Stimulated activated CD4-positive, alpha-beta T cell treated with anti-CD3 and anti-CD28 coated beads, Interleukin-12 subunit alpha, Interleukin-12 subunit beta, amount 100 ng/mL, for 4 hours (primary cell): ENCODE results near the gene SOBP.
"Not testable (repeated sequence)": the region's sequence is repeated elsewhere in the genome, so short reads cannot be mapped to it uniquely, and the experiment has no call there.

Source experiments
- DNase-seq: peaks from one replicate; pipeline ENCODE4 v3.0.0-alpha.2; 2020

Gene SOBP

DNA sequence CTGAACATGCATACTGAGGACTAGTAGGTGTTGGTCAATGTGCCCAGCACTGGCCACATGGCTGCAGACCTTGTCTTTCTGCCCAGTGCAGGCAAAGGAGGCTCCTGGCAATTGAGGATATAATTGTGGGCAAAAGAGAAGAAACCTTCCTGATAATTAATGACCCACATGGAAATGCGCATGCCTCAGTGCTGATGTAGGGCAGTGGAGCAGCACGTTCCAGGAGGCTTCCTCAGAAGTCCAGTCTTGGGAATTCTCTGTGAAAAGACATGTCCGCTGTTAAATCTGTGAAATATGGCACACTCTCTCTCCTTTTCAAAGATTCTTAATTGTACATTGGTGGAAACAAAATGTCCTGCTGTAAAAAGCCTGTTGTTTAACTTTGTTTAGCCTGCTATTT is 34.7 kb downstream of the SOBP start:
- no peak for DNase-seq

- DNase-seq = no peak
These were observed 42.0 kb downstream of the SOBP start for GRCh38 chr6:107531868-107532267.

DNA sequence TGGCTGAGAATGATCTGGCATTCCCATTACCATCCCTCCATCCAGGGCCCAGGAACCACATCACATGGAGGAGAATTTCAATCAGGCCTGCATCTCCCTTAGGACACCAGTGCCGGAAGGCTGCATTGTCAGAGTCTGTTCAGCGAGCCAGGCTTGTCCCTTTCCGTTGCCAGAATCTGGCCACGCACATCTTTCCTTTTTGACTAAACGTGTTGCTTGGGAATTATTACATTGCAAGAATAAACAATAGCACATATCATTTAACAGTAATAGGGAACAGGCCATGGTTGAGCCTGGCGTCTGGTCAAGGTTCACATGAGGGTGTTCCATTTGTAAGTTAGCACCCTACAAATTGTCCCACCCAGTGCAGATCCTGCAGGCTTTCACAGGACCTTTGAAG is 42.8 kb downstream of the SOBP start:
- DNase-seq = no peak

- no peak for DNase-seq
These were observed 43.6 kb downstream of the SOBP start for GRCh38 chr6:107533415-107534059.

DNA sequence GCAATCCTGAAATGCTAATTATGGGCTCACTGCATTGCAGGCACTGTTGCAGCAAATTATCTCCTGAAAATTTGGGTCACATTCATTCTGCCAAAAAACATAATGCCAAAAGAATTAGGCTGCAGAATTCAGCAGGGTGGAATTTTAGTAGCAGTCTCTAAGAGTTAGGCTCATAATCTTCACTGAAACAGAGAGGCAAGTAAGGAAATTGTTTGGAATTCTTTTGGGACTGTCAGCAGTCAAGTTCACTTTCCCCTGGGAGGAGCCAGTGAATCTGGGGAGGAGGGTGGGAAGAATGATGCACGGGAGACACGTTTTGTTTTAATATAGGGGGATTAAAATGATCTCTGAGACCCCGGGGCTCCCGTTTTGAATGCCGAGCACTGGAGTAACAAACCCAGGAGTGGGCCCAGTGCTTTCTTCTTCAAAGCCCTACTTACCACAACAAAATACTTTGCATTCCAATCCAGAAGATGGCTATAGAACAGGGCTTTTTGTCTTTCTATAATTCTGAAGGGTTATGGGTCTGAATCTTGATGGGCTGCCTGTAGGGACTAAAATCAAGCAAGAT is 44.7 kb downstream of the SOBP start:
- DNase-seq = no peak

GRCh38 chr6:107535626-107536025 is 45.7 kb downstream of the SOBP start:
- no peak for DNase-seq

GRCh38 chr6:107536180-107536961 is 46.5 kb downstream of the SOBP start:
- DNase-seq = no peak

DNA sequence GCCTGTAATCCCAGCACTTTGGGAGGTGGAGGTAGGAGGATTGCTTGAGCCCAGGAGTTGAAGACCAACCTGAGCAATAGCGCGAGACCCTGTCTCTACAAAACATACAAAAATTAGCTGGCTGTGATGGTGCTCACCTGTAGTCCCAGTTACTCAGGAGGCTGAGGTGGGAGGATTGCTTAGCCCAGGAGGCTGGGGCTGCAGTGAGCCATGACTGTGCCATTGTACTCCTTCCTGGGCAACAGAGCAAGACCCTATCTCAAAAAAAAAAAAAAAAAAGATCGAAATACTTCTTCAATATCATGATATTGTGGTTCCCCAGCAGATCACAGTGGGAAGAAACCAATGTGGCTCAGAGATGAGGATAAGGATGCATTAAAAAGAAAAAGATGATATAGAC is 47.6 kb downstream of the SOBP start:
- no peak for DNase-seq

DNA sequence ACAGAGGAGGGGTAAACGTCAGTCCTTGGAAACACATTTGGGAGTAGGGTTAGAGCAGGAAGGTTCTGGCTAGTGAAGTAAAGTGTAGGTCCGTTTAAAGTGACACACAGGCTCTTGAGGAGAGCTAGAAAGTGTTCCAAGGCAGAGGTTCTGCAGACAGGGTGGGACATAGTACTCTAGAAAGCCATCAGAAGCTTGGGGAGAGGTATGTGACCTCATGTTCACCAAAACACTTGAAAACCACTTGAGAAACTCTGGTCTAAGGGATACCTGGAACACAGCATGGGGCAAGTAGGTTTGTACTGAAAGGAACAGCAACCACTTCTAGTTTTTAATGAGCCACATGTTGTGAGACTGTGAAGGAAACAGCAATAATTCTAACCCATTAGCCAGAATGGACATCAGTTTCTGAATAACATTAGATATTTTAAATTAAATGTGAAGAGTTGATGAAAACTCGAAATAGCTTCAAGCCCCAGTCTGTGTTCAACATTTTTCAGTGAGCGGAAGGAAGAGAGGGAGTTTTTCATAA is 49.0 kb downstream of the SOBP start:
- no peak for DNase-seq

- no peak for DNase-seq
These were observed 49.5 kb downstream of the SOBP start for GRCh38 chr6:107539409-107539808.

GRCh38 chr6:107539849-107540464 is 50.0 kb downstream of the SOBP start:
- no peak for DNase-seq

DNA sequence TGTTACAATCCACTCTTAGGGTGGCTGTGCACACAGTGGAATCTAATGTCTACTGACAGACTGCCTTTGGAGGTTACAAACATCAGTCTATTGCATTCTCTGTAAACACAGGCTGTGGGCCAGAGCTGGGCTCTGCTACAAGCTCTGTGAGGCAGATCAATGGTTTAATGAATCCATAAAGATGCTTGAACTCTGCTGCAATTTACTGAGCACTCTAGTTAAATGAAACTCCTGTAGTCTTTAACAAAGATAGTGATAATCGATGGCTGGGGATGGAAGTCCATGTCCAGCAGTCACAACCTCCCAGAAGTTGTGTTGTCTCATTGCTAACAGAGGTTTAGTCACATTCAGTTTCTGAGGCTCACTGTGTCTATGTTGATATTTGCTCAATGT is 50.5 kb downstream of the SOBP start:
- DNase-seq = no peak

DNA sequence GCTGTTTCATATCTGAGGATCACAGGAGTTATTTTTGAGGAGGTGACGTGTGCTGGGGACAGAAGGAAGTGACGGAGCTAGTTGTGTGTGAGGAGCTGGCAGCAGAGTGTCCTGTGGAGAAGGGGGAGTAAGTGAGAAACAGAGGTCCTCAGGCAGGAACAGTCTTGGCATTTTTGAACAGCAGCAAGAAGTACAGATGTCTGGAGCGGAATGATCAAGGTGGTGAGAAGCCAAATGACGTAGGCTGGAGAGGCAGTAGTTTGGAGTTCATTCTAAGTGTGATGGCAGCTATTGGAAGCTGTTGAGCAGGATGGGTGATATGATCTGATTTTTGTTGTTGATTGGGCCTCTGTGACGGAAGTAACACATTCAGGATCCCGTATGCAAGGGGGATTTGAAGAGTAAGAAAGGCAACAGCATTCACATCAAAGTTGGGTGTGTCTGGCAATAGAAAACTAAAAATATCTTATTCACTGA is 52.3 kb downstream of the SOBP start:
- DNase-seq = no peak

- DNase-seq = no peak
These were observed 53.2 kb downstream of the SOBP start for GRCh38 chr6:107543088-107543487.

GRCh38 chr6:107543567-107543966 is 53.6 kb downstream of the SOBP start:
- DNase-seq = no peak

DNA sequence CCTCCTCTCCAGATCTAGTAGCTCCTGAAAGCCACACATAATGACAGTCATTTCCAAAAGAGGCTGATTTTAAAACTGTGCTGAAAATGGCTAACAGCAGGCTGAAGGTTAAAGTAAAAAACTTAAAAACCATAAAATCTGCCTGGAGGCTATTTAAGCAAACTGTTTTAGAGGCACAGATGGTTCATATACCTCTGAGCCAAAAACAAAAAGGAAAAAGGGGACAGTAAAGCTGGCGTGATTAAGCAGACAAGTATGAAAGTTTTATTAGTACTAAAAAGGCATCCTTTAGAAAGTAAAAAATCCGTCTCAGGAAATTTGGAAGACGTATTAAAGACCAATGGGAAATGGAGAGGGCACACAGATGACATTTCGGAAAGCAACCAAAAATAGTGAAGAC is 55.8 kb downstream of the SOBP start:
- DNase-seq = no peak

GRCh38 chr6:107546691-107547450 is 57.0 kb downstream of the SOBP start:
- no peak for DNase-seq

- DNase-seq = no peak
These were observed 57.5 kb downstream of the SOBP start for GRCh38 chr6:107547451-107547840.

DNA sequence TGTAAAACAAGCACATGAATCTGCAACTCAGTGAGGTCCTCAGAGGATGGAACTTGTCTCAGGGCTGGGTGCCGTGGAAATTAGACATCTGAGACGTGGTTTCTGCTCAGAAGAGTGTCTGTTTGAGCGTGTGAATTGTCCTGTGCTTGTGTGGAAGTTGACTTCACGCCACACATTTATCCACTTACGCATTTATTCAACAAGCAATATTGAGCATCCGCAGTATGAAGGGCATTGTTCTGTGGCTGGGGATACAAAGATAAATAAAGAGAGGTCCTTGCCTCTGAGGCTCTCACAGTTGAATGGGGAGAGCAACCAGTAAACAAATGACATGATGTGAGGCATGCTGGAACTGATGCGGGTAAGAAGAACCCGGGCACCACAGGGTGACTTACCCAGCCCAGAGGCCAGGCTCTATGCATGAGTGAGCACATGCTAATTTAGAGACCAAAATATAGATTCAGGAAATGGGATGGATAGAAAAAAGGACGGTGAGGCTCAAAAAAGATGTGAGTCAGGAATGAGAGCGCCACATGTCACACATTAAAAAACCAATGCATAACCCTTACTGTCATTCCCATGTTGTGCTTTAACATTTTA is 60.4 kb downstream of the SOBP start:
- DNase-seq = no peak

DNA sequence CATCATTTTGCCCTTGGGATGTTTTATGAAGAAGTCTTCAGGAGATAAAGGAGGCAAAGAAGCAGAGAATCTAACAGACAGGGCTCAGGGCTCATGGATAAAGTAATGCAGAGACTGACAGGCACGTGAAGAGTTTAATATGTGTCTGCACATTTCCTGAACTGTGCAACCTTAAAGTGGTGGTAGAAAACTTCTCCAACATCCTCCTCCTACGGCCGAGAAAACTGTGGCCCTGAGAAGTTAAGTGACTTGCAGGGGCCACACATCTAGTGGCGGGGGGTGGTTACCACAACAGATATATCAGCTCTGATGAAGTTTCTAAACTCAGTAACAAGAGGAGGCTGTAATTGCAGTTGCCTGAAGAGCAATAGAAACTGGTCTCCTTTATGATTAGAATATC is 61.0 kb downstream of the SOBP start:
- no peak for DNase-seq

- DNase-seq = not testable (repeated sequence)
These were observed 63.2 kb downstream of the SOBP start for GRCh38 chr6:107553121-107553520.

GRCh38 chr6:107554326-107554725 is 64.4 kb downstream of the SOBP start:
- no peak for DNase-seq
